ENCODE results near the gene BRMS1. TPM values are rescaled to one million over a fixed set of nuclear protein-coding genes. Genes with fewer than 3 reads are reported as not detected.

The BRMS1 gene
- total RNA-seq, 1 experiment from 2014 or later: 80.5 TPM

GRCh38 chr11:66345316-66345649 is 379 bp upstream of the BRMS1 start:
- CTCF ChIA-PET: interaction anchor here (0.6 kb wide), 2 partner anchors 12 to 32 kb away, joined by 3 to 5 read pairs; no protein-coding TSS in a partner anchor
- ATAC-seq (peak; percentile 31), DNase-seq (ENCODE audit: low read depth, low spot score) (no peak)
- TF ChIP-seq CTCF (IDR thresholded peaks at IDR 0.05): no peak
- POLR2A ChIA-PET: interaction anchor here (0.8 to 2.1 kb wide), 4 partner anchors 10 to 33 kb away, joined by 3 to 6 read pairs (median 6); partner anchors contain the start of gene RIN1
- Histone ChIP-seq H3K36me3 (ENCODE audit: control insufficient read depth, insufficient read depth, low read length) (peaks cover 6% of the 10 kb centered on the region; the same call in 1 of the 2 replicates), H3K4me1 (ENCODE audit: control insufficient read depth, insufficient read depth, low read length) (peaks cover 24% of the 10 kb centered on the region), H3K27ac (ENCODE audit: low read length) (peak overlapping the region; percentile 94), H3K4me3 (ENCODE audit: low read depth in 2 of 2, low read length in 2 of 2) (peak overlapping the region; percentile 91 to 98), H3K9me3 (ENCODE audit: control insufficient read depth, insufficient read depth, low read depth, low read length) (no peaks in the 10 kb centered on the region), H3K27me3 (ENCODE audit: control insufficient read depth, insufficient read depth, low read length) (no peaks in the 10 kb centered on the region)
- no TSS peak for BruUV-seq (replicated peaks)
- intact Hi-C loops (cut with micrococcal nuclease; ENCODE audit: unreplicated experiment): no loop called here
- in situ Hi-C loops (cut with HindIII; ENCODE audit: low pct_unique_long_range_greater_than_20kb, low sequenced_read_pairs): no loop called here

- ChIA-PET POLR2A (no interaction called here), CTCF (no interaction called here)
- no TSS peak for BruUV-seq (replicated peaks)
- TF ChIP-seq POLR2AphosphoS5 (IDR thresholded peaks at IDR 0.05; ENCODE audit: low read depth, low read length): no peak
- TF ChIP-seq CTCF (IDR thresholded peaks at IDR 0.05): no peak
- TF ChIP-seq SIN3A (IDR thresholded peaks at IDR 0.05; ENCODE audit: borderline replicate concordance, insufficient read depth, low read depth, low read length): no peak
- TF ChIP-seq TCF7L2 (IDR thresholded peaks at IDR 0.05; ENCODE audit: low read depth, low read length): no peak
- TF ChIP-seq REST (IDR thresholded peaks at IDR 0.05; ENCODE audit: insufficient read depth in 1 of 2, low read depth in 2 of 2, low read length in 1 of 2): no peak
- no peaks in the 10 kb centered on the region for H3K9me3 ChIP-seq (ENCODE audit: control insufficient read depth, insufficient read depth, low read depth, low read length)
- in situ Hi-C loops (cut with HindIII; ENCODE audit: low pct_unique_long_range_greater_than_20kb, low sequenced_read_pairs) (no loop called here), intact Hi-C loops (cut with micrococcal nuclease; ENCODE audit: unreplicated experiment) (no loop called here)
- no peak overlapping the region for H3K27ac ChIP-seq (ENCODE audit: low read length)
- peaks cover 6% of the 10 kb centered on the region; the same call in 1 of the 2 replicates for H3K36me3 ChIP-seq (ENCODE audit: control insufficient read depth, insufficient read depth, low read length)
- no peak for DNase-seq (ENCODE audit: low read depth, low spot score)
- no peak for ATAC-seq
- no peaks in the 10 kb centered on the region for H3K27me3 ChIP-seq (ENCODE audit: control insufficient read depth, insufficient read depth, low read length)
- H3K4me1 ChIP-seq (ENCODE audit: control insufficient read depth, insufficient read depth, low read length): peaks cover 34% of the 10 kb centered on the region
- no peak overlapping the region for H3K4me3 ChIP-seq (ENCODE audit: low read depth in 2 of 2, low read length in 2 of 2)
Measured at GRCh38 chr11:66343176-66343575, 1.7 kb downstream of the BRMS1 start.
